IMR-90 (cell line): ENCODE measurements around the gene MAB21L4. TPM values are rescaled to one million over a fixed set of nuclear protein-coding genes. Genes with fewer than 3 reads are reported as not detected.

Source experiments
- ATAC-seq: fragments of 200-7000 bp; cut with Tn5 transposase; 2 replicates; pipeline ENCODE4 v1.9.1; 2020; ENCODE audit warnings: low read depth, mild to moderate bottlenecking, moderate library complexity
- BruUV-seq: library from RNA; stranded (reverse); fragments of 400-500 nt; replicated peaks from 2 replicates; lab custom pipeline; 2021; lab: Mats Ljungman, UMichigan
- CTCF ChIA-PET: fragments of 300-600 bp; formaldehyde crosslinking; extraction: SDS; loops from one replicate; lab custom pipeline; 2021; ENCODE audit warnings: antibody characterized with exemption; lab: Yijun Ruan, JAX
- POLR2A ChIA-PET: fragments of 300-600 bp; sonication (Branson Sonifier 250); formaldehyde crosslinking; loops from one replicate; lab custom pipeline; 2022; ENCODE audit warnings: antibody characterized with exemption; ENCODE audit not compliant: unreplicated experiment; lab: Charles Lee
- DNase-seq: peaks from one replicate; pipeline ENCODE4 v3.0.0; 2013
- H2AFZ ChIP-seq: replicated peaks from 2 replicates; pipeline ENCODE3; 2013; ENCODE audit warnings: low read length, mild to moderate bottlenecking; ENCODE audit not compliant: poor library complexity
- H2AK5ac ChIP-seq: 2 replicates; pipeline ENCODE4 v1.6.1; 2013; ENCODE audit warnings: low read depth, low read length, inconsistent platforms
- H2AK9ac ChIP-seq: replicated peaks from 2 replicates; pipeline ENCODE3; 2013; ENCODE audit warnings: mild to moderate bottlenecking, low read depth, low read length, moderate library complexity; ENCODE audit not compliant: poor library complexity
- H2BK120ac ChIP-seq: 2 replicates; pipeline ENCODE4 v1.6.1; 2013; ENCODE audit warnings: low read depth, low read length, inconsistent platforms
- H2BK15ac ChIP-seq: 3 replicates; pipeline ENCODE4 v1.6.1; 2013; ENCODE audit warnings: low read depth, low read length, inconsistent platforms
- H2BK20ac ChIP-seq: 2 replicates; pipeline ENCODE4 v1.6.1; 2013; ENCODE audit warnings: low read depth, mild to moderate bottlenecking, inconsistent platforms, low read length, moderate library complexity
- H2BK5ac ChIP-seq: 2 replicates; pipeline ENCODE4 v1.6.1; 2013; ENCODE audit warnings: mild to moderate bottlenecking, low read depth, low read length, inconsistent platforms; ENCODE audit not compliant: poor library complexity, severe bottlenecking
- H3K14ac ChIP-seq: replicated peaks from 2 replicates; pipeline ENCODE4 v1.6.1; 2013; ENCODE audit warnings: low read depth, low read length, inconsistent platforms
- H3K18ac ChIP-seq: 2 replicates; pipeline ENCODE4 v1.6.1; 2013; ENCODE audit warnings: low read depth, low read length, control low read depth
- H3K23ac ChIP-seq: 2 replicates; pipeline ENCODE4 v1.6.1; 2013; ENCODE audit warnings: low read depth, low read length, inconsistent platforms
- H3K27ac ChIP-seq: 2 replicates; pipeline ENCODE4 v1.5.1; 2013; ENCODE audit warnings: mild to moderate bottlenecking, control low read depth, low read length; ENCODE audit not compliant: insufficient read depth
- H3K27me3 ChIP-seq: 2 replicates; pipeline ENCODE4 v1.6.1; 2013; ENCODE audit warnings: low read length; ENCODE audit not compliant: control insufficient read depth, insufficient read depth
- H3K36me3 ChIP-seq: 2 replicates; pipeline ENCODE4 v1.6.1; 2013; ENCODE audit warnings: low read length, mixed read lengths; ENCODE audit not compliant: control insufficient read depth, insufficient read depth
- H3K4ac ChIP-seq: 2 replicates; pipeline ENCODE4 v1.6.1; 2013; ENCODE audit warnings: low read depth, low read length, inconsistent platforms
- H3K4me1 ChIP-seq: 2 replicates; pipeline ENCODE4 v1.6.1; 2013; ENCODE audit warnings: low read length, mixed read lengths; ENCODE audit not compliant: control insufficient read depth, insufficient read depth
- H3K4me2 ChIP-seq: 2 replicates; pipeline ENCODE4 v1.6.1; 2013; ENCODE audit warnings: low read depth, mild to moderate bottlenecking, control low read depth, low read length, moderate library complexity
- H3K4me3 ChIP-seq: 2 replicates; pipeline ENCODE4 v1.5.1; 2013; ENCODE audit warnings: low read depth, mild to moderate bottlenecking, control low read depth, low read length, moderate library complexity; ENCODE audit not compliant: insufficient read depth
- H3K56ac ChIP-seq: 2 replicates; pipeline ENCODE4 v1.6.1; 2013; ENCODE audit warnings: low read length, inconsistent platforms; ENCODE audit not compliant: insufficient read depth; ENCODE audit errors: extremely low read depth
- H3K79me1 ChIP-seq, 2 experiments: 2 replicates each; pipeline ENCODE4 v1.6.1; 2013; ENCODE audit warnings: low read length in 2 of 2, inconsistent platforms in 1 of 2, low read depth in 1 of 2
- H3K9ac ChIP-seq: 2 replicates; pipeline ENCODE4 v1.6.1; 2013; ENCODE audit warnings: low read depth, low read length, control low read depth
- H3K9me1 ChIP-seq: 2 replicates; pipeline ENCODE4 v1.6.1; 2013; ENCODE audit warnings: low read length, inconsistent platforms; ENCODE audit not compliant: insufficient read depth
- H3K9me3 ChIP-seq: 2 replicates; pipeline ENCODE4 v1.6.1; 2013; ENCODE audit warnings: low read length; ENCODE audit not compliant: control insufficient read depth, insufficient read depth
- H4K20me1 ChIP-seq: 2 replicates; pipeline ENCODE4 v1.6.1; 2013; ENCODE audit warnings: low read length, inconsistent platforms; ENCODE audit not compliant: insufficient read depth
- H4K5ac ChIP-seq: 2 replicates; pipeline ENCODE4 v1.6.1; 2013; ENCODE audit warnings: mild to moderate bottlenecking, low read depth, low read length, control low read depth
- H4K8ac ChIP-seq, 2 experiments: 2 replicates each; pipeline ENCODE4 v1.6.1; 2013; ENCODE audit warnings: low read depth in 2 of 2, low read length in 2 of 2, control low read depth in 1 of 2, inconsistent platforms in 1 of 2
- H4K91ac ChIP-seq: 2 replicates; pipeline ENCODE4 v1.6.1; 2013; ENCODE audit warnings: low read depth, low read length, inconsistent platforms; ENCODE audit not compliant: insufficient read depth
- MXI1 ChIP-seq: IDR thresholded peaks from 2 replicates; pipeline ENCODE4 v1.6.1; 2012; ENCODE audit warnings: low read depth, mild to moderate bottlenecking, low read length, moderate library complexity, borderline replicate concordance
- NFE2L2 ChIP-seq: fragments of 150-350 bp; IDR thresholded peaks from 2 replicates; pipeline ENCODE4 v1.6.1; 2016; ENCODE audit warnings: low read depth, mild to moderate bottlenecking, low read length
- RCOR1 ChIP-seq: IDR thresholded peaks from 2 replicates; pipeline ENCODE4 v1.6.1; 2012; ENCODE audit warnings: mild to moderate bottlenecking, low read length, improper control_type of control experiment; ENCODE audit not compliant: insufficient replicate concordance
- RFX5 ChIP-seq: IDR thresholded peaks from 2 replicates; pipeline ENCODE4 v1.8.0; 2012; ENCODE audit warnings: low read depth, mild to moderate bottlenecking, low read length, moderate library complexity
- WGBS, 2 experiments: methylation state at CpG; one replicate each; pipeline versions ENCODE4 v1.1.5 to v1.1.7; 2013; ENCODE audit warnings: missing lambda C conversion rate in 2 of 2; ENCODE audit not compliant: insufficient read length in 1 of 2; ENCODE audit errors: extremely low coverage in 2 of 2; 5-methylcytosine and 5-hydroxymethylcytosine counted together
- dilution Hi-C: fragments of 300-500 bp; cut with HindIII; formaldehyde crosslinking; loops from one replicate; pipeline ENCODE4 v1.14.3; 2018; ENCODE audit warnings: low sequenced_read_pairs; ENCODE audit not compliant: unreplicated experiment
- in situ Hi-C: fragments of 300-500 bp; cut with MboI; formaldehyde crosslinking; loops from 3 replicates; pipeline ENCODE4 v1.14.3; 2019; ENCODE audit warnings: low sequenced_read_pairs, inconsistent platforms, mixed read lengths
- intact Hi-C: fragments of 100-400 bp; cut with micrococcal nuclease; formaldehyde crosslinking; loops from 2 replicates; pipeline ENCODE4 v1.10.0; 2022
- polyA plus RNA-seq, 3 experiments: library from polyadenylated mRNA; depleted of rRNA; stranded (reverse); fragments of >200 nt; gene quantifications; 2 replicates each; pipeline ENCODE4 v1.2.3, GENCODE V29; 2012; ENCODE audit warnings: low replicate concordance in 1 of 3
- total RNA-seq: library from RNA; depleted of rRNA; stranded (reverse); fragments of >200 nt; gene quantifications from 2 replicates; pipeline ENCODE4 v1.2.3, GENCODE V29; 2012
- TF ChIP-seq, protein P1 (sequence below): conservative IDR thresholded peaks from 2 replicates; pipeline ENCODE4 v1.5.1; 2012; ENCODE audit warnings: mild to moderate bottlenecking, low read depth, low read length, improper control_type of control experiment

The MAB21L4 gene
- total and polyA plus RNA-seq, 2 of the 4 experiments (the other 2 are of a cell fraction), result not detected

DNA sequence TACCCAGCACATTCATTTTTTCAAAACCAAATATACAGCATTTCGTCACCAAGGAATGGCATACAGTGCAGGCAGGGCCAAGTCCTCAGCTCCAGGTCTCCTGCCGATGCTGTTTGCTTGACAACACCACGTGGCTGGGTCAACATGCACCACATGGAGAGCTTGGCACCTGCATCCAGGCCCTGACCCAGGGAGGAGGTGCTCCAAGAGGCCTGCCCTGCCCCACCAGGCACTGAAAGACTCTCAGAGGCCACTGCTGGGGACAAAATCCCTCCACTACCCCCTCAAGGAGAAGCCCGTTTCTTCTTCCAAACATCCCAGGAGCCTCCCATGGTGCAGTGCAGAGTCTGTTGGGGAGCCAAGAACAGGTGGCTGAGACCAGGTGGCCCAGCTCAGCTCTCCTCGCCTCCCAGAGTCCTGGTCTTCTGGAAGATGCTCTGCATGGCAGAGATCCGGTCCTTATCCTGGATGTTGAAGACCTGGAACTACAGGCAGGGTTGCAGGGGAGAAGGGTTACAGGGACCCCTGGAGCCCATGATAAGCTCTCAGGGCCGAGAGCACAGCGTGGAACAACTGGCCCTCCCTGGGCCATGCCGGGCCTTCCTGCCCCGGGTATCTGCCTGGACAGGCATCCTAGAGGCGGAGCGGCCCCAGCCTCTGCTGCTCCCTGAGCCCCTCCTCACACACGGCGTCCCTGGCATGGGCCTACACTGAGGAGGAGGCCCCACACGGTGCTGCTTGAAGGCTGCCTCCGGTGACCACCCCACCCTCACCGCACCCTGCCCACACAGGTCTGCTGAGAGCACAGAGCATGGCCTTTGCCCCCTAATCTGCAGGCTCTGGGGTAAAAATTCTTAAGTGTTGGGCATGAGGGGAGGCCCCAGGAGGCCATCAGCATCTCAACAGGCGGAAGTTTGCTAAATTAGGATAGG lies 9.0 kb downstream of the MAB21L4 start:
- H3K9ac ChIP-seq, result no peak overlapping the region
- dilution Hi-C loops, result no loop called here
- H3K4me3 ChIP-seq, result no peak overlapping the region
- WGBS, 2 experiments, result 74% methylated on average over 9 of the region's 18 CpGs; no CpG with 5 or more reads in 1 of the 2 experiments
- TF ChIP-seq NFE2L2 (no peak), RFX5 (no peak), RCOR1 (no peak), MXI1 (no peak)
- TF ChIP-seq, protein P1, sequence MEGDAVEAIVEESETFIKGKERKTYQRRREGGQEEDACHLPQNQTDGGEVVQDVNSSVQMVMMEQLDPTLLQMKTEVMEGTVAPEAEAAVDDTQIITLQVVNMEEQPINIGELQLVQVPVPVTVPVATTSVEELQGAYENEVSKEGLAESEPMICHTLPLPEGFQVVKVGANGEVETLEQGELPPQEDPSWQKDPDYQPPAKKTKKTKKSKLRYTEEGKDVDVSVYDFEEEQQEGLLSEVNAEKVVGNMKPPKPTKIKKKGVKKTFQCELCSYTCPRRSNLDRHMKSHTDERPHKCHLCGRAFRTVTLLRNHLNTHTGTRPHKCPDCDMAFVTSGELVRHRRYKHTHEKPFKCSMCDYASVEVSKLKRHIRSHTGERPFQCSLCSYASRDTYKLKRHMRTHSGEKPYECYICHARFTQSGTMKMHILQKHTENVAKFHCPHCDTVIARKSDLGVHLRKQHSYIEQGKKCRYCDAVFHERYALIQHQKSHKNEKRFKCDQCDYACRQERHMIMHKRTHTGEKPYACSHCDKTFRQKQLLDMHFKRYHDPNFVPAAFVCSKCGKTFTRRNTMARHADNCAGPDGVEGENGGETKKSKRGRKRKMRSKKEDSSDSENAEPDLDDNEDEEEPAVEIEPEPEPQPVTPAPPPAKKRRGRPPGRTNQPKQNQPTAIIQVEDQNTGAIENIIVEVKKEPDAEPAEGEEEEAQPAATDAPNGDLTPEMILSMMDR, result no peak
- no peak overlapping the region for H2BK20ac ChIP-seq
- no peak overlapping the region for H2AFZ ChIP-seq
- ATAC-seq (no peak), DNase-seq (no peak)
- H3K4me2 ChIP-seq, result no peak overlapping the region
- H4K5ac ChIP-seq, result no peak overlapping the region
- POLR2A ChIA-PET, result no interaction called here
- H3K27me3 ChIP-seq, result peaks cover 6% of the 10 kb centered on the region
- no peak overlapping the region for H3K18ac ChIP-seq
- H4K91ac ChIP-seq, result no peak overlapping the region
- no peak overlapping the region for H2BK5ac ChIP-seq
- no peak overlapping the region for H2BK15ac ChIP-seq
- no peak overlapping the region for H2BK120ac ChIP-seq
- no peaks in the 10 kb centered on the region for H3K36me3 ChIP-seq
- H3K4me1 ChIP-seq, result no peaks in the 10 kb centered on the region
- no peak overlapping the region for H3K4ac ChIP-seq
- CTCF ChIA-PET, result no interaction called here
- BruUV-seq, result no TSS peak
- H3K56ac ChIP-seq, result no peak overlapping the region
- no peak overlapping the region for H2AK5ac ChIP-seq
- in situ Hi-C loops, result no loop called here
- H4K20me1 ChIP-seq, result no peaks in the 10 kb centered on the region
- H4K8ac ChIP-seq, result no peak overlapping the region
- no peaks in the 10 kb centered on the region for H3K9me3 ChIP-seq
- no peaks in the 10 kb centered on the region for H3K79me1 ChIP-seq
- H3K27ac ChIP-seq, result no peak overlapping the region
- H2AK9ac ChIP-seq, result no peak overlapping the region
- no peak overlapping the region for H3K14ac ChIP-seq
- H3K9me1 ChIP-seq, result no peaks in the 10 kb centered on the region
- no peak overlapping the region for H3K23ac ChIP-seq
- intact Hi-C loops, result no loop called here
